IMR-90 (cell line): Measurements from ENCODE around the gene SULT1E1. TPM values are rescaled to one million over a fixed set of nuclear protein-coding genes. Genes with fewer than 3 reads are reported as not detected.

Experiments used
- ATAC-seq: fragments of 200-7000 bp; cut with Tn5 transposase; 2 replicates; pipeline ENCODE4 v1.9.1; 2020; ENCODE audit warnings: low read depth, mild to moderate bottlenecking, moderate library complexity
- BruUV-seq: library from RNA; stranded (reverse); fragments of 400-500 nt; replicated peaks from 2 replicates; lab custom pipeline; 2021; lab: Mats Ljungman, UMichigan
- CTCF ChIA-PET: fragments of 300-600 bp; formaldehyde crosslinking; extraction: SDS; loops from one replicate; lab custom pipeline; 2021; ENCODE audit warnings: antibody characterized with exemption; lab: Yijun Ruan, JAX
- POLR2A ChIA-PET: fragments of 300-600 bp; sonication (Branson Sonifier 250); formaldehyde crosslinking; loops from one replicate; lab custom pipeline; 2022; ENCODE audit warnings: antibody characterized with exemption; ENCODE audit not compliant: unreplicated experiment; lab: Charles Lee
- DNase-seq: peaks from one replicate; pipeline ENCODE4 v3.0.0; 2013
- H2AFZ ChIP-seq: replicated peaks from 2 replicates; pipeline ENCODE3; 2013; ENCODE audit warnings: low read length, mild to moderate bottlenecking; ENCODE audit not compliant: poor library complexity
- H2AK5ac ChIP-seq: 2 replicates; pipeline ENCODE4 v1.6.1; 2013; ENCODE audit warnings: low read depth, low read length, inconsistent platforms
- H2AK9ac ChIP-seq: replicated peaks from 2 replicates; pipeline ENCODE3; 2013; ENCODE audit warnings: mild to moderate bottlenecking, low read depth, low read length, moderate library complexity; ENCODE audit not compliant: poor library complexity
- H2BK120ac ChIP-seq: 2 replicates; pipeline ENCODE4 v1.6.1; 2013; ENCODE audit warnings: low read depth, low read length, inconsistent platforms
- H2BK15ac ChIP-seq: 3 replicates; pipeline ENCODE4 v1.6.1; 2013; ENCODE audit warnings: low read depth, low read length, inconsistent platforms
- H2BK20ac ChIP-seq: 2 replicates; pipeline ENCODE4 v1.6.1; 2013; ENCODE audit warnings: low read depth, mild to moderate bottlenecking, inconsistent platforms, low read length, moderate library complexity
- H2BK5ac ChIP-seq: 2 replicates; pipeline ENCODE4 v1.6.1; 2013; ENCODE audit warnings: mild to moderate bottlenecking, low read depth, low read length, inconsistent platforms; ENCODE audit not compliant: poor library complexity, severe bottlenecking
- H3K14ac ChIP-seq: replicated peaks from 2 replicates; pipeline ENCODE4 v1.6.1; 2013; ENCODE audit warnings: low read depth, low read length, inconsistent platforms
- H3K18ac ChIP-seq: 2 replicates; pipeline ENCODE4 v1.6.1; 2013; ENCODE audit warnings: low read depth, low read length, control low read depth
- H3K23ac ChIP-seq: 2 replicates; pipeline ENCODE4 v1.6.1; 2013; ENCODE audit warnings: low read depth, low read length, inconsistent platforms
- H3K27ac ChIP-seq: 2 replicates; pipeline ENCODE4 v1.5.1; 2013; ENCODE audit warnings: mild to moderate bottlenecking, control low read depth, low read length; ENCODE audit not compliant: insufficient read depth
- H3K27me3 ChIP-seq: 2 replicates; pipeline ENCODE4 v1.6.1; 2013; ENCODE audit warnings: low read length; ENCODE audit not compliant: control insufficient read depth, insufficient read depth
- H3K36me3 ChIP-seq: 2 replicates; pipeline ENCODE4 v1.6.1; 2013; ENCODE audit warnings: low read length, mixed read lengths; ENCODE audit not compliant: control insufficient read depth, insufficient read depth
- H3K4ac ChIP-seq: 2 replicates; pipeline ENCODE4 v1.6.1; 2013; ENCODE audit warnings: low read depth, low read length, inconsistent platforms
- H3K4me1 ChIP-seq: 2 replicates; pipeline ENCODE4 v1.6.1; 2013; ENCODE audit warnings: low read length, mixed read lengths; ENCODE audit not compliant: control insufficient read depth, insufficient read depth
- H3K4me2 ChIP-seq: 2 replicates; pipeline ENCODE4 v1.6.1; 2013; ENCODE audit warnings: low read depth, mild to moderate bottlenecking, control low read depth, low read length, moderate library complexity
- H3K4me3 ChIP-seq: 2 replicates; pipeline ENCODE4 v1.5.1; 2013; ENCODE audit warnings: low read depth, mild to moderate bottlenecking, control low read depth, low read length, moderate library complexity; ENCODE audit not compliant: insufficient read depth
- H3K56ac ChIP-seq: 2 replicates; pipeline ENCODE4 v1.6.1; 2013; ENCODE audit warnings: low read length, inconsistent platforms; ENCODE audit not compliant: insufficient read depth; ENCODE audit errors: extremely low read depth
- H3K79me1 ChIP-seq, 2 experiments: 2 replicates each; pipeline ENCODE4 v1.6.1; 2013; ENCODE audit warnings: low read length in 2 of 2, inconsistent platforms in 1 of 2, low read depth in 1 of 2
- H3K9ac ChIP-seq: 2 replicates; pipeline ENCODE4 v1.6.1; 2013; ENCODE audit warnings: low read depth, low read length, control low read depth
- H3K9me1 ChIP-seq: 2 replicates; pipeline ENCODE4 v1.6.1; 2013; ENCODE audit warnings: low read length, inconsistent platforms; ENCODE audit not compliant: insufficient read depth
- H3K9me3 ChIP-seq: 2 replicates; pipeline ENCODE4 v1.6.1; 2013; ENCODE audit warnings: low read length; ENCODE audit not compliant: control insufficient read depth, insufficient read depth
- H4K20me1 ChIP-seq: 2 replicates; pipeline ENCODE4 v1.6.1; 2013; ENCODE audit warnings: low read length, inconsistent platforms; ENCODE audit not compliant: insufficient read depth
- H4K5ac ChIP-seq: 2 replicates; pipeline ENCODE4 v1.6.1; 2013; ENCODE audit warnings: mild to moderate bottlenecking, low read depth, low read length, control low read depth
- H4K8ac ChIP-seq, 2 experiments: 2 replicates each; pipeline ENCODE4 v1.6.1; 2013; ENCODE audit warnings: low read depth in 2 of 2, low read length in 2 of 2, control low read depth in 1 of 2, inconsistent platforms in 1 of 2
- H4K91ac ChIP-seq: 2 replicates; pipeline ENCODE4 v1.6.1; 2013; ENCODE audit warnings: low read depth, low read length, inconsistent platforms; ENCODE audit not compliant: insufficient read depth
- BHLHE40 ChIP-seq: fragments of 150-350 bp; IDR thresholded peaks from 2 replicates; pipeline ENCODE4 v1.6.1; 2016; ENCODE audit warnings: mild to moderate bottlenecking, low read depth, low read length
- CEBPB ChIP-seq: IDR thresholded peaks from 2 replicates; pipeline ENCODE4 v1.6.1; 2012; ENCODE audit warnings: low read depth, low read length, improper control_type of control experiment
- CHD1 ChIP-seq: IDR thresholded peaks from 2 replicates; pipeline ENCODE4 v1.6.1; 2012; ENCODE audit warnings: low read depth, low read length, improper control_type of control experiment
- FOS ChIP-seq: fragments of 150-350 bp; IDR thresholded peaks from 2 replicates; pipeline ENCODE4 v1.6.1; 2016; ENCODE audit warnings: low read depth, low read length
- MAFK ChIP-seq: IDR thresholded peaks from 2 replicates; pipeline ENCODE4 v1.6.1; 2012; ENCODE audit warnings: low read depth, low read length, improper control_type of control experiment
- MAZ ChIP-seq: IDR thresholded peaks from 2 replicates; pipeline ENCODE4 v1.6.1; 2012; ENCODE audit warnings: low read depth, mild to moderate bottlenecking, low read length, improper control_type of control experiment, moderate library complexity, borderline replicate concordance
- MXI1 ChIP-seq: IDR thresholded peaks from 2 replicates; pipeline ENCODE4 v1.6.1; 2012; ENCODE audit warnings: low read depth, mild to moderate bottlenecking, low read length, moderate library complexity, borderline replicate concordance
- NFE2L2 ChIP-seq: fragments of 150-350 bp; IDR thresholded peaks from 2 replicates; pipeline ENCODE4 v1.6.1; 2016; ENCODE audit warnings: low read depth, mild to moderate bottlenecking, low read length
- POLR2A ChIP-seq: IDR thresholded peaks from 2 replicates; pipeline ENCODE4 v1.6.1; 2012; ENCODE audit warnings: mild to moderate bottlenecking, low read depth, low read length
- RAD21 ChIP-seq: IDR thresholded peaks from 2 replicates; pipeline ENCODE4 v1.6.1; 2012; ENCODE audit warnings: low read length, improper control_type of control experiment
- RCOR1 ChIP-seq: IDR thresholded peaks from 2 replicates; pipeline ENCODE4 v1.6.1; 2012; ENCODE audit warnings: mild to moderate bottlenecking, low read length, improper control_type of control experiment; ENCODE audit not compliant: insufficient replicate concordance
- RFX5 ChIP-seq: IDR thresholded peaks from 2 replicates; pipeline ENCODE4 v1.8.0; 2012; ENCODE audit warnings: low read depth, mild to moderate bottlenecking, low read length, moderate library complexity
- SMC3 ChIP-seq: fragments of 150-350 bp; IDR thresholded peaks from 2 replicates; pipeline ENCODE4 v1.6.1; 2016; ENCODE audit warnings: low read depth, mild to moderate bottlenecking, antibody characterized with exemption, low read length, moderate library complexity
- USF2 ChIP-seq: fragments of 150-350 bp; IDR thresholded peaks from 2 replicates; pipeline ENCODE4 v1.6.1; 2017; ENCODE audit warnings: mild to moderate bottlenecking, antibody characterized with exemption, low read length, low read depth
- WGBS, 2 experiments: methylation state at CpG; one replicate each; pipeline versions ENCODE4 v1.1.5 to v1.1.7; 2013; ENCODE audit warnings: missing lambda C conversion rate in 2 of 2; ENCODE audit not compliant: insufficient read length in 1 of 2; ENCODE audit errors: extremely low coverage in 2 of 2; 5-methylcytosine and 5-hydroxymethylcytosine counted together
- dilution Hi-C: fragments of 300-500 bp; cut with HindIII; formaldehyde crosslinking; loops from one replicate; pipeline ENCODE4 v1.14.3; 2018; ENCODE audit warnings: low sequenced_read_pairs; ENCODE audit not compliant: unreplicated experiment
- in situ Hi-C: fragments of 300-500 bp; cut with MboI; formaldehyde crosslinking; loops from 3 replicates; pipeline ENCODE4 v1.14.3; 2019; ENCODE audit warnings: low sequenced_read_pairs, inconsistent platforms, mixed read lengths
- intact Hi-C: fragments of 100-400 bp; cut with micrococcal nuclease; formaldehyde crosslinking; loops from 2 replicates; pipeline ENCODE4 v1.10.0; 2022
- polyA plus RNA-seq, 3 experiments: library from polyadenylated mRNA; depleted of rRNA; stranded (reverse); fragments of >200 nt; gene quantifications; 2 replicates each; pipeline ENCODE4 v1.2.3, GENCODE V29; 2012; ENCODE audit warnings: low replicate concordance in 1 of 3
- total RNA-seq: library from RNA; depleted of rRNA; stranded (reverse); fragments of >200 nt; gene quantifications from 2 replicates; pipeline ENCODE4 v1.2.3, GENCODE V29; 2012
- TF ChIP-seq, protein P1 (sequence below): conservative IDR thresholded peaks from 2 replicates; pipeline ENCODE4 v1.5.1; 2012; ENCODE audit warnings: mild to moderate bottlenecking, low read depth, low read length, improper control_type of control experiment
- TF ChIP-seq, protein P2 (sequence below): fragments of 150-350 bp; IDR thresholded peaks from 2 replicates; pipeline ENCODE4 v1.6.1; 2016; ENCODE audit warnings: low read depth, mild to moderate bottlenecking, low read length, moderate library complexity, borderline replicate concordance

SULT1E1 gene
- total and polyA plus RNA-seq, 2 of the 4 experiments (the other 2 are of a cell fraction): not detected

- no TSS peak for BruUV-seq
- POLR2A ChIA-PET: no interaction called here
- dilution Hi-C loops: no loop called here
These were observed 18.3 kb upstream of the SULT1E1 start for GRCh38 chr4:69878250-69878649.

More at GRCh38 chr4:69878250-69878649, 18.3 kb upstream of the SULT1E1 start:
- H2BK5ac ChIP-seq: no peak overlapping the region
- no peak overlapping the region for H3K4me3 ChIP-seq
- H4K91ac ChIP-seq: no peak overlapping the region
- DNase-seq: no peak
- no peaks in the 10 kb centered on the region for H3K79me1 ChIP-seq
- H3K56ac ChIP-seq: no peak overlapping the region
- no peaks in the 10 kb centered on the region for H3K36me3 ChIP-seq
- no peaks in the 10 kb centered on the region for H3K27me3 ChIP-seq
- H2AK9ac ChIP-seq: no peak overlapping the region
- in situ Hi-C loops: no loop called here
- H2AFZ ChIP-seq: no peak overlapping the region
- no peak overlapping the region for H3K18ac ChIP-seq
- no peak overlapping the region for H2BK120ac ChIP-seq
- no peaks in the 10 kb centered on the region for H3K9me3 ChIP-seq
- H3K27ac ChIP-seq: no peak overlapping the region
- H3K4ac ChIP-seq: no peak overlapping the region
- H3K9me1 ChIP-seq: no peaks in the 10 kb centered on the region
- no peaks in the 10 kb centered on the region for H4K20me1 ChIP-seq
- no peak overlapping the region for H3K14ac ChIP-seq
- no peak overlapping the region for H3K9ac ChIP-seq
- H4K5ac ChIP-seq: no peak overlapping the region
- no peak for ATAC-seq
- CTCF ChIA-PET: no interaction called here
- H3K4me1 ChIP-seq: no peaks in the 10 kb centered on the region
- TF ChIP-seq MAFK (no peak), SMC3 (no peak), CEBPB (no peak), MAZ (no peak), FOS (no peak), POLR2A (no peak), BHLHE40 (no peak), RFX5 (no peak), RCOR1 (no peak), USF2 (no peak), RAD21 (no peak), CHD1 (no peak), NFE2L2 (no peak), MXI1 (no peak)
- TF ChIP-seq, protein P1, sequence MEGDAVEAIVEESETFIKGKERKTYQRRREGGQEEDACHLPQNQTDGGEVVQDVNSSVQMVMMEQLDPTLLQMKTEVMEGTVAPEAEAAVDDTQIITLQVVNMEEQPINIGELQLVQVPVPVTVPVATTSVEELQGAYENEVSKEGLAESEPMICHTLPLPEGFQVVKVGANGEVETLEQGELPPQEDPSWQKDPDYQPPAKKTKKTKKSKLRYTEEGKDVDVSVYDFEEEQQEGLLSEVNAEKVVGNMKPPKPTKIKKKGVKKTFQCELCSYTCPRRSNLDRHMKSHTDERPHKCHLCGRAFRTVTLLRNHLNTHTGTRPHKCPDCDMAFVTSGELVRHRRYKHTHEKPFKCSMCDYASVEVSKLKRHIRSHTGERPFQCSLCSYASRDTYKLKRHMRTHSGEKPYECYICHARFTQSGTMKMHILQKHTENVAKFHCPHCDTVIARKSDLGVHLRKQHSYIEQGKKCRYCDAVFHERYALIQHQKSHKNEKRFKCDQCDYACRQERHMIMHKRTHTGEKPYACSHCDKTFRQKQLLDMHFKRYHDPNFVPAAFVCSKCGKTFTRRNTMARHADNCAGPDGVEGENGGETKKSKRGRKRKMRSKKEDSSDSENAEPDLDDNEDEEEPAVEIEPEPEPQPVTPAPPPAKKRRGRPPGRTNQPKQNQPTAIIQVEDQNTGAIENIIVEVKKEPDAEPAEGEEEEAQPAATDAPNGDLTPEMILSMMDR: no peak
- TF ChIP-seq, protein P2, sequence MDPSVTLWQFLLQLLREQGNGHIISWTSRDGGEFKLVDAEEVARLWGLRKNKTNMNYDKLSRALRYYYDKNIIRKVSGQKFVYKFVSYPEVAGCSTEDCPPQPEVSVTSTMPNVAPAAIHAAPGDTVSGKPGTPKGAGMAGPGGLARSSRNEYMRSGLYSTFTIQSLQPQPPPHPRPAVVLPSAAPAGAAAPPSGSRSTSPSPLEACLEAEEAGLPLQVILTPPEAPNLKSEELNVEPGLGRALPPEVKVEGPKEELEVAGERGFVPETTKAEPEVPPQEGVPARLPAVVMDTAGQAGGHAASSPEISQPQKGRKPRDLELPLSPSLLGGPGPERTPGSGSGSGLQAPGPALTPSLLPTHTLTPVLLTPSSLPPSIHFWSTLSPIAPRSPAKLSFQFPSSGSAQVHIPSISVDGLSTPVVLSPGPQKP: no peak
- H3K4me2 ChIP-seq: no peak overlapping the region
- H2BK20ac ChIP-seq: no peak overlapping the region
- no CpG with 5 or more reads among the region's 2 CpGs for WGBS, 2 experiments
- intact Hi-C loops: no loop called here
- no peak overlapping the region for H2AK5ac ChIP-seq
- H2BK15ac ChIP-seq: no peak overlapping the region
- H3K23ac ChIP-seq: no peak overlapping the region
- no peak overlapping the region for H4K8ac ChIP-seq
